Thyroid gland (tissue), 4 donors: ENCODE measurements around the gene FAM72B. TPM values are rescaled to one million over a fixed set of nuclear protein-coding genes. Genes with fewer than 3 reads are reported as not detected.
"Not testable (repeated sequence)": the region's sequence is repeated elsewhere in the genome, so short reads cannot be mapped to it uniquely, and the experiment has no call there.

Experiments
- DNase-seq, 2 donors: peaks; one replicate each; pipeline ENCODE4 v3.0.0-alpha.2; 2019
- H3K27ac ChIP-seq, 3 donors: fragments of 200-600 bp; sonication (generic); 1 replicate in 2 of 3; 2 replicates in 1 of 3; pipeline ENCODE4 v1.5.1; 2016 to 2019; ENCODE audit warnings: mild to moderate bottlenecking in 1 of 3, moderate library complexity in 1 of 3
- H3K27me3 ChIP-seq: fragments of 200-600 bp; sonication (generic); one replicate; pipeline ENCODE4 v1.5.1; 2019
- H3K36me3 ChIP-seq, 2 donors: fragments of 200-600 bp; sonication (generic); one replicate each; pipeline ENCODE4 v1.5.1; 2016 to 2019
- H3K4me1 ChIP-seq, 2 donors: fragments of 200-600 bp; sonication (generic); one replicate each; pipeline ENCODE4 v1.5.1; 2017 to 2019
- H3K4me3 ChIP-seq, 3 donors: fragments of 200-600 bp; sonication (generic); replicated peaks in 1 of 3; 1 replicate in 2 of 3; 2 replicates in 1 of 3; pipeline ENCODE4 v1.5.1; 2016; ENCODE audit warnings: mild to moderate bottlenecking in 1 of 3
- H3K9me3 ChIP-seq: fragments of 200-600 bp; sonication (generic); one replicate; pipeline ENCODE4 v1.5.1; 2017
- POLR2A ChIP-seq, 2 donors: fragments of 450-650 bp; IDR thresholded peaks; one replicate each; pipeline ENCODE4 v1.6.1; 2017; ENCODE audit warnings: antibody characterized with exemption in 2 of 2, mild to moderate bottlenecking in 2 of 2, moderate library complexity in 1 of 2
- WGBS, 2 donors: methylation state at CpG; one replicate each; pipeline ENCODE4 v1.1.5; 2017; 5-methylcytosine and 5-hydroxymethylcytosine counted together
- intact Hi-C: fragments of 100-400 bp; cut with DNase I; formaldehyde crosslinking; loops from one replicate; pipeline ENCODE4 v1.15.1; 2023
- total RNA-seq, 4 donors: library from RNA; depleted of rRNA; stranded (reverse); fragments of >200 nt; gene quantifications; one replicate each; pipeline ENCODE4 v1.2.3, GENCODE V29; 2016

FAM72B gene
- total RNA-seq, result under 1 TPM in 2 of 4 donors, not detected in 2; 0.42 to 0.54 TPM

DNA sequence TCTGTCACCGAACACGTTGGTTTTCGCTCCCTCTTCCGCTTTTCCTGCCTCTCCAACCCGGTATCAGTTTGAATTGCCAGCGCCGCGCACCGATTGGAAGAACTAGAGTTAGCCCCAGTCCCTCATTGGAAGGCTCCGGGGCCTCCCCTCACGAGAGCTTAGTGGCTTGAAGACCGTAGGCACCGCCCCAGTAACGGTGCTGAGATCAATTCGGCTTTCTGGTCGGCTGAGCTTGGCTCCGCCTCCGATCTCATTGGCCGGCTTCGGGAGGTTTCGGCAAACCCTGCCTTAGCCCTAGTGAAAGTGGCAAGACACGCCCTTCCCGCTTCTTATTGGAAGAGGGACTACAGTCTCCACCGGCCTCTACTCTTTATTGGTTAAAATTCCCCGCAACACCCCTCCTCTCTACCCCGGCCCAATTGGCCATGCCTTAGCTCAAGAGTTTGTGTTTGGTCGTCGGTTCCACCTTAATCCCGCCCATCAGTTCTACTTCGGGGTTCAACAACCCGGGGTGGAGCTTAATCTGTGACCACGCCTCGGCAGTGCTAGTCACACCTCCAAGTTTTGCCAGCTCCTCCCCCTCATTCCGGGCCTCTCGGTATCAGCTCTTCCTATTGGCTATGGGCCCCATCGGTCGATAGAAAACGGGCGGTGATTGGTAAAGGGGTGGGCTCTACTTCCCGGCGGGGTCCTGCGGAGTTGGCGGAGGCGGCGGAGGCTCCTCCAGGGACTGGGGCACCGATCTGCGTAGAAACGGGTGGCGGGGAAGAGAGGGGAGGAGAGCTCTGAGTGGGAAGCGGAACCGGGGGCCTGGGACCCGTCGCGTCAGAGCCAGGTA is at the start of gene FAM72B, which contains the start of gene SRGAP2C:
Gene FAM72B (minus strand): TSS at position 51 of the 838 bp plus-strand sequence. CDS start 851 bp downstream, outside the sequence.
Gene SRGAP2C (plus strand): TSS at position 686 of the 838 bp plus-strand sequence. CDS start 2,472 bp downstream, outside the sequence.
- H3K4me1 ChIP-seq, H3K9me3 ChIP-seq, intact Hi-C loops, H3K36me3 ChIP-seq, H3K27me3 ChIP-seq: not testable (repeated sequence)
- WGBS, 2 donors, result 0 to 4% methylated on average over 20 to 21 of the region's 54 CpGs
- peak; percentile 96 to 97 for DNase-seq
- TF ChIP-seq POLR2A (IDR thresholded peaks at IDR 0.05), result peak in 1 of 2 donors; percentile 74
- peak within 1 kb of the TSS in 1 of 3 donors; percentile 41 for H3K27ac ChIP-seq
- peak within 1 kb of the TSS in 2 of 3 donors; percentile 17 to 31 for H3K4me3 ChIP-seq

- intact Hi-C loops, result not testable (repeated sequence)
Observed at GRCh38 chr1:121232445-121233125, 48.4 kb upstream of the FAM72B start.

GRCh38 chr1:121230636-121231035 is 46.5 kb upstream of the FAM72B start:
- intact Hi-C loops, result not testable (repeated sequence)

More at GRCh38 chr1:121232445-121233125, 48.4 kb upstream of the FAM72B start:
- H3K36me3 ChIP-seq, H3K4me1 ChIP-seq, DNase-seq, H3K27ac ChIP-seq, H3K4me3 ChIP-seq, H3K27me3 ChIP-seq, H3K9me3 ChIP-seq: not testable (repeated sequence)
- 50 to 52% methylated on average over 1 to 3 of the region's 4 CpGs for WGBS, 2 donors

DNA sequence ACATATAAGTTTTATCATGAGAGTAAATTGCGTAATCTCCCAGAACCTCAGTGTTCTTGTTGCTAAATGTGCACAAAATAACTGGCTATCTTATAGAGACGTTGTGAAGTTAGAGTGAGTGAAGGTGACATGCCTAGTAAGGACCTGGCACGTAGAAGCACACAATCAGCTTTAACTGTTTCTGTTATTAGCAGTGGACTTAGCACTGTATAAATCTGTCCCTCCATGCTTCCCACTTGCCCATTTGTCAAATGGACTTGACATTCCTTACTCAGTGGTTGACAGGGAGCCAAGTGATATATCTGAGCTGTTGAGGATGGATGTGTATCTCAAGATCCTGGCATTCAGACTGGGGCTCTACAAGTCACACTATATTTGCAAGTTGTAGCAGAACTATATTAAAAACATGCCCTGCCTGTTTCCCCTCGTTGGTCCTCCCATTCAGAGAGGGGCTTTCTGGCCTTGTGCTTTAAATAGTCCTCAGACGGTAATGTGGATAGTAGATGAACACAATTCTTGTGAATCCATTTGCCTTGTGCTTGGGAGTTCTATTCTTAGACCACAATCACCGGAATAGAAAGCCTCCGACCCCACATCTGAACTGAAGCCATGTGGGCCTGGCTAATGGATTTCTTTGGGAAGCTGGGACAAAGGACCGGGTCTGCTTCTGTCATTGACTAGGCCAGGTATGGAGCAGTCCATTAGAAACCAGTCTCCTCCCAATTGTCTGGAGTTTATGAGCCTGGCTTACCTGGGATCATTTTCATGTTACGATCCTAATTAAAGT is 43.6 kb upstream of the FAM72B start:
- H3K36me3 ChIP-seq, H3K4me3 ChIP-seq, H3K9me3 ChIP-seq, H3K4me1 ChIP-seq, H3K27ac ChIP-seq, intact Hi-C loops, H3K27me3 ChIP-seq, DNase-seq: not testable (repeated sequence)
- WGBS, 2 donors, result 80 to 100% methylated on average over 1 to 2 of the region's 9 CpGs

More at GRCh38 chr1:121230636-121231035, 46.5 kb upstream of the FAM72B start:
- not testable (repeated sequence) for H3K9me3 ChIP-seq, H3K27ac ChIP-seq, DNase-seq, H3K4me1 ChIP-seq, H3K36me3 ChIP-seq, H3K27me3 ChIP-seq, H3K4me3 ChIP-seq
- 90 to 92% methylated on average over 1 to 2 of the region's 4 CpGs for WGBS, 2 donors

DNA sequence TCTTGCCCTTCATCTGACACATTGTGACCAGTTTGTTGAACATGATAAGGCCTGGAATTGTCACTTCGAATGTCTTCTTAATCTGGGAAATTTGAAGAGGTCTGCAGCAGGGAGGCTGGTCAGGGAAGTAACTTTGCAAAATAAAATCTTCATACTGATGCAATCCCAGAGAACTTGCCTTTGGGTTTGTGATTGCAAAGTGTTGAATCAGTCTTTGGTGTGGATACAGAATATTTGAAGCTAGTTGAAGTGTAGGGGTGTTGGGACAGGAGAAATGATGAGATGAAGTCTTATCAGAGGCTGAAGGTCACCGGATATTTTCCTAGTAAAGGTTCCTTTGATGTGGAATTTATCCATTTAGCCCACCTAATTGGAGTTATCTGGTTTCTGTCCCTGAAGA is 42.8 kb upstream of the FAM72B start:
- intact Hi-C loops, H3K4me1 ChIP-seq, H3K27ac ChIP-seq, H3K4me3 ChIP-seq, H3K36me3 ChIP-seq, DNase-seq, H3K27me3 ChIP-seq, H3K9me3 ChIP-seq: not testable (repeated sequence)
- WGBS, 2 donors, result 83 to 100% methylated on average over 1 of the region's 2 CpGs

- DNase-seq, intact Hi-C loops, H3K36me3 ChIP-seq, H3K27ac ChIP-seq, H3K9me3 ChIP-seq, H3K4me1 ChIP-seq, H3K27me3 ChIP-seq, H3K4me3 ChIP-seq: not testable (repeated sequence)
- WGBS, 2 donors, result 92 to 100% methylated on average over 2 of the region's 4 CpGs
Observed at GRCh38 chr1:121226295-121226904, 42.3 kb upstream of the FAM72B start.

DNA sequence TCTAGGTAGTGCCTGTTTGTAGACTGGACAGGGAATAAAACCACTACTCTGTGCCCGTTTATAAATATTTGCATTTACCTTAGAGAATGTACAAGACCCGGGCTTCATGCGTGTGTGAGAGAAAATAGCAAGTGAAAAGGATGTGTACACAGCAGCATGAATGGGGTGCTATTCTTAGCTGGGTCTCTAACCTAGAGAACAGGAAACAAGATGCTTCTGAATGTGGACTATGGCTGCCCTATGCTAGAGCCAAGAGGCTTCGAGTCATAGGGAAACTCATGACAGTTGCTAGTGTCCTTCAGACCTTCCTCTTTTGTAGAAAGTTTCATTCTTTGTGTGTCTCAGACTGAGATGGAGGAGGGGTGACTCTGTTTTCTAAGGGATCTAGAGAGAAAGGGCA is 40.6 kb upstream of the FAM72B start:
- H3K27me3 ChIP-seq, H3K4me3 ChIP-seq, H3K9me3 ChIP-seq, H3K36me3 ChIP-seq, DNase-seq, H3K4me1 ChIP-seq, H3K27ac ChIP-seq, intact Hi-C loops: not testable (repeated sequence)
- WGBS, 2 donors, result 76% methylated on average over 3 of the region's 4 CpGs; no CpG with 5 or more reads in 1 of the 2 donors

DNA sequence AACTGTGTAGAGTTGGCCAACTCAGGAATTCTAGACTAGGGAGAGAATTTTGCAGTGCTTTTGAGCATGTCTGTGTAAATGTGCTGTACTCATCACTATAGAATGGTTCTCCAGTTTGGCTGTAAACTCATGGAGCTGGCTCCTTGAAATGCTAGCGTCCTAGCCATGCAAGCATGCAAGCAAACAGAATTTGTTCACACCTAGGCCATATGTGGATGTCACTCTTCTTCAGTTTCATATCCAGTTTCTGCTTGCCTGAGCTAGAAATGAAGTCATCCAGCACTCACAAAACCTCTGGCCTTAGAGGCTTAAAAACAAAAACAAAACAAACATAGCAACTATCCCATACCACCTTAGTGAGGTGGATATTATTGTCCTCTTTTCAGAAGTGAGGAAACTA is 37.6 kb upstream of the FAM72B start:
- H3K4me1 ChIP-seq, H3K36me3 ChIP-seq, intact Hi-C loops, H3K27ac ChIP-seq, H3K9me3 ChIP-seq, H3K27me3 ChIP-seq, DNase-seq, H3K4me3 ChIP-seq: not testable (repeated sequence)
- WGBS, 2 donors, result 89 to 100% methylated on average over 1 of the region's 1 CpG

GRCh38 chr1:121216676-121217075 is 32.5 kb upstream of the FAM72B start:
- WGBS, 2 donors, result no CpG with 5 or more reads among the region's 1 CpG
- H3K9me3 ChIP-seq, H3K27ac ChIP-seq, intact Hi-C loops, H3K27me3 ChIP-seq, H3K36me3 ChIP-seq, H3K4me3 ChIP-seq, H3K4me1 ChIP-seq, DNase-seq: not testable (repeated sequence)

DNA sequence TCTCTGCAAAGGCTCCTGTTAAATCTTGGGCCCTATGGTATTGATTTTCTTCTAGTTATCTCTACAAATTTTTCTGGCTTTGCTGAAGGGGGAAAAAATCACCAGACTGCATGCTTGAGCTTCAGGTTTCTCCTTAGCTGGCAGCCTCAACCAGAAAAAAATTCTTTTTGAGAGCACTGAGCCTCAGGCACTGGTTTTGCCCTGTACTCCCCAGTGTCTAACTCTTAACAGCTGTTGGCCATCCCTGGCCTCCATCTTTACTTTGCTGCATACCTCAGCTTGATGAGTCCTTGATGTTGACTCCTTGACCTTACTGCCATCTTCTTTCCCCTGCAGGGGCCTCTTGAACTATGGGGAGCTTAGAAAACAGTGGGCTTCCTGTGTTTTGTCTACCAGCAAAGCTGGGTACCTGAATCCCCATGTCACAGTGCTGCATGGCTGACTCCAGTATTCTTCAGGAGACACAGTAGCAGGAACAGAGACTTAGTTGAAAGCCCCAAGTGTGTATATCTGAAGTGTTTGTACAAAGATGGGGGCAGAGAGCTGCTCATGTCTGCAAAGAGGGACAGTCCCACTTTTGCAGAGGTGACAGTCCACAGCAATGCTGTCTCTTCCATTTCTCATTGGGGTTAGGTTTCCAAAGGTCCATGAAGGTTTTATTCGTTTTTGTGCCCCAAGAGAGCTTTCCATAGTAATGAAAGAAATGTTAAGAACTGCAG is 31.7 kb upstream of the FAM72B start:
- DNase-seq, H3K36me3 ChIP-seq, intact Hi-C loops, H3K27ac ChIP-seq, H3K4me3 ChIP-seq, H3K9me3 ChIP-seq, H3K4me1 ChIP-seq, H3K27me3 ChIP-seq: not testable (repeated sequence)
- 20 to 100% methylated on average over 1 of the region's 1 CpG for WGBS, 2 donors

DNA sequence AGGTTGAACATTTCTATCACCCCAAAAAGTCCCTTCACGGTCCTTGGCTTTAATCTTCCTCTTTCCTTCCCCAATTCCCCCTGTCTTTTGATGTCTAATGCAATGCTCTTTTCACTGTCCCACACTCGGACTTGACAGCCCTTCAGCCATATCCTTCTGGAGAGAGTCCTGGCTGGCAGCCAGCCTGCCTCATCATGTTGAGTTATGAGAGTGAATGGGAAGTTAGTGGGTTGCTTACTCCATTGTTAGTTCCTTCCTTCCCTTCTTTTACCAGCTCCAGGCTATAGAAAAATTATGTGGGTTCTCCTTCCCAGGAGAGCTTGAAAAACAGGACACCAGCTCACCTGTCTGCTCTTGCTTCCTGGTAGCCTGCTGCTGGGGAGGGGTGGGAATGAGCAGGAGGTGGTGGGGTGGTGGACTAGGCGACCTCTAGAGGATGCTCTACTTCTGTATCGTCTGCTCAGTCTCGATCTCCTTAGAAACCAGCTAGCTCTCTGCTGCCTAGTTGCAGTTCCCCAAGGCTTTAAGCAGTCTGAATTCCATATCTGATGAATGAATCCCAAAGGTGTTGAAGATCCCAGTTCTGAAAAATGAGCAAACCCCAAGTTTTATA is 30.5 kb upstream of the FAM72B start:
- H3K4me3 ChIP-seq, DNase-seq, H3K4me1 ChIP-seq, H3K36me3 ChIP-seq, intact Hi-C loops, H3K9me3 ChIP-seq, H3K27ac ChIP-seq, H3K27me3 ChIP-seq: not testable (repeated sequence)
- no CpG with 5 or more reads among the region's 5 CpGs for WGBS, 2 donors
